ENCODE measurements around the gene WRNIP1. TPM values are rescaled to one million over a fixed set of nuclear protein-coding genes. Genes with fewer than 3 reads are reported as not detected.

Gene WRNIP1
- total and polyA plus RNA-seq, 10 of the 15 experiments (the other 5 are each of a cell fraction or from before 2014, with no cell fraction given): 9.3 to 30.5 (median 24.3) TPM

DNA sequence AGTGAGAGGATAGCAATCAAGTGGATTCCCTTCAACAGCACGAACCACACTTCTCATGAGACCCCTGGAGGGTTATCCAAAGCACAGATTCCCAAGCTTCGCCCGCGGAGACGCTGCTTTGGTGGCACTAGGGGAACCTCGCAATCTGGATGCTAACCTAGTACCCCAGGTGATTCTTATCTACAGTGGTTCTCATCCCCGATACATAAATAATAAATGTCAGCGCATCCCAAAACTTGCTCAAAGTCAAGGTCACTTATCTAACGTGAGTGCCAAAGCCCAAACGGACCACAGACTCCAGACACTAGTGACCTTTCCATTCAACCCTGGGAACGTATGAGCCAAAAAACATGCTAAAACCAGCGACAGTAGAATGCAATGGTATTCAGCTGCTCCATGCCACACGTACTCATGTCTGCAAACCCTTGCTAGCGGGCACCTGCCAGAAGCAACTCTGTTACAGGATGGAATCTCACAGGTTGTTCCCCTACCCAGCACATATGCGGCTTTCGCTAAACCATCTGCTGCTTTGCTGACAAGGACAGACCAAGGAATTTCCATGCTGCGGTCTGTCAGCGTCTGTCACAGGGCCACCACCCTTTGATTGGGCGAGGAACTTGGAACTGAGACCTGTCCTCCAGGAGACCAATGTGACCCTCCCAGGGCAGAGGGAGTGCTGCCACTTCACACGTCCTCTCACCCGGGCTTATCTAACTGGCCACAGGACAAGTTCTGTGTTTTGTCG is 31.3 kb upstream of the WRNIP1 start:
- DNase-seq (ENCODE audit: low read depth, low spot score) (no peak), ATAC-seq (no peak), FAIRE-seq (no peak)
- ChIA-PET SMC1A (ENCODE audit: uncharacterized antibody, unreplicated experiment) (interaction anchor here (0.8 to 4.0 kb wide), 5 partner anchors 11 to 99 kb away, joined by 3 to 19 read pairs (median 4); partner anchors contain the start of gene MYLK4), RAD21 (ENCODE audit: unreplicated experiment) (interaction anchor here (1.1 kb wide), 1 partner anchor 112 kb away, joined by 3 read pairs; no protein-coding TSS in a partner anchor), CTCF (interaction anchor here (1.7 to 2.6 kb wide), 2 partner anchors 17 to 29 kb away, joined by 7 to 23 read pairs; partner anchors contain the start of gene MYLK4), POLR2A (no interaction called here)
- Histone ChIP-seq H3K36me3 (ENCODE audit: control insufficient read depth in 2 of 2, insufficient read depth in 2 of 2, low read length in 1 of 2) (no peaks in the 10 kb centered on the region), H3K4me2 (ENCODE audit: control insufficient read depth, insufficient read depth) (no peak overlapping the region), H3K27me3 (replicated peaks in 1 of 2; ENCODE audit: control insufficient read depth in 2 of 2, insufficient read depth in 2 of 2, low read length in 1 of 2) (peaks cover 0 to 1% of the 10 kb centered on the region in 2 experiments; a peak in 1 of 4 replicates), H3K9me3 (replicated peaks; ENCODE audit: control insufficient read depth, insufficient read depth, low read length) (no peaks in the 10 kb centered on the region; the same call in 2 of the 3 replicates), H2AFZ (ENCODE audit: control insufficient read depth, low read depth, low read length) (no peak overlapping the region; the same call in 1 of the 2 replicates), H3K4me3 (no peak overlapping the region), H3K79me2 (ENCODE audit: control insufficient read depth, insufficient read depth, low read length) (no peaks in the 10 kb centered on the region), H3K27ac (ENCODE audit: control insufficient read depth, insufficient read depth) (no peak overlapping the region), H3K4me1 (ENCODE audit: control insufficient read depth, insufficient read depth, low read length) (0 out of 2 replicates have a peak, but pooled peaks cover 2% of the 10 kb centered on the region), H3K9ac (ENCODE audit: control insufficient read depth, insufficient read depth, low read length) (no peak overlapping the region), H4K20me1 (ENCODE audit: control insufficient read depth, insufficient read depth) (no peaks in the 10 kb centered on the region)
- BruUV-seq (replicated peaks): no TSS peak
- intact Hi-C loops (cut with micrococcal nuclease; ENCODE audit: unreplicated experiment): no loop called here
- 69% methylated on average over 22 of the region's 22 CpGs for WGBS (ENCODE audit: insufficient coverage, insufficient replicate concordance, low lambda C conversion rate, missing lambda C conversion rate)
- in situ Hi-C loops (cut with MboI): no loop called here
- TF ChIP-seq, protein P1, sequence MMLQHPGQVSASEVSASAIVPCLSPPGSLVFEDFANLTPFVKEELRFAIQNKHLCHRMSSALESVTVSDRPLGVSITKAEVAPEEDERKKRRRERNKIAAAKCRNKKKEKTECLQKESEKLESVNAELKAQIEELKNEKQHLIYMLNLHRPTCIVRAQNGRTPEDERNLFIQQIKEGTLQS (IDR thresholded peaks at IDR 0.05; ENCODE audit: borderline replicate concordance, extremely low read depth, low read depth, low read length): no peak
- TF ChIP-seq GABPA (IDR thresholded peaks at IDR 0.05; ENCODE audit: low read depth) (no peak), EED (IDR thresholded peaks at IDR 0.05; ENCODE audit: low read depth) (no peak), YBX1 (IDR thresholded peaks at IDR 0.05) (no peak), ASH2L (IDR thresholded peaks at IDR 0.05; ENCODE audit: borderline replicate concordance, low read depth) (no peak), KAT2A (conservative IDR thresholded peaks at IDR 0.05; ENCODE audit: control insufficient read depth, low read depth, low read length) (no peak), DPF2 (IDR thresholded peaks at IDR 0.05) (no peak), IKZF1 (conservative IDR thresholded peaks at IDR 0.05) (no peak)
- TF ChIP-seq, protein P2, sequence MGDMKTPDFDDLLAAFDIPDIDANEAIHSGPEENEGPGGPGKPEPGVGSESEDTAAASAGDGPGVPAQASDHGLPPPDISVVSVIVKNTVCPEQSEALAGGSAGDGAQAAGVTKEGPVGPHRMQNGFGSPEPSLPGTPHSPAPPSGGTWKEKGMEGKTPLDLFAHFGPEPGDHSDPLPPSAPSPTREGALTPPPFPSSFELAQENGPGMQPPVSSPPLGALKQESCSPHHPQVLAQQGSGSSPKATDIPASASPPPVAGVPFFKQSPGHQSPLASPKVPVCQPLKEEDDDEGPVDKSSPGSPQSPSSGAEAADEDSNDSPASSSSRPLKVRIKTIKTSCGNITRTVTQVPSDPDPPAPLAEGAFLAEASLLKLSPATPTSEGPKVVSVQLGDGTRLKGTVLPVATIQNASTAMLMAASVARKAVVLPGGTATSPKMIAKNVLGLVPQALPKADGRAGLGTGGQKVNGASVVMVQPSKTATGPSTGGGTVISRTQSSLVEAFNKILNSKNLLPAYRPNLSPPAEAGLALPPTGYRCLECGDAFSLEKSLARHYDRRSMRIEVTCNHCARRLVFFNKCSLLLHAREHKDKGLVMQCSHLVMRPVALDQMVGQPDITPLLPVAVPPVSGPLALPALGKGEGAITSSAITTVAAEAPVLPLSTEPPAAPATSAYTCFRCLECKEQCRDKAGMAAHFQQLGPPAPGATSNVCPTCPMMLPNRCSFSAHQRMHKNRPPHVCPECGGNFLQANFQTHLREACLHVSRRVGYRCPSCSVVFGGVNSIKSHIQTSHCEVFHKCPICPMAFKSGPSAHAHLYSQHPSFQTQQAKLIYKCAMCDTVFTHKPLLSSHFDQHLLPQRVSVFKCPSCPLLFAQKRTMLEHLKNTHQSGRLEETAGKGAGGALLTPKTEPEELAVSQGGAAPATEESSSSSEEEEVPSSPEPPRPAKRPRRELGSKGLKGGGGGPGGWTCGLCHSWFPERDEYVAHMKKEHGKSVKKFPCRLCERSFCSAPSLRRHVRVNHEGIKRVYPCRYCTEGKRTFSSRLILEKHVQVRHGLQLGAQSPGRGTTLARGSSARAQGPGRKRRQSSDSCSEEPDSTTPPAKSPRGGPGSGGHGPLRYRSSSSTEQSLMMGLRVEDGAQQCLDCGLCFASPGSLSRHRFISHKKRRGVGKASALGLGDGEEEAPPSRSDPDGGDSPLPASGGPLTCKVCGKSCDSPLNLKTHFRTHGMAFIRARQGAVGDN (IDR thresholded peaks at IDR 0.05): no peak
- TF ChIP-seq, protein P3, sequence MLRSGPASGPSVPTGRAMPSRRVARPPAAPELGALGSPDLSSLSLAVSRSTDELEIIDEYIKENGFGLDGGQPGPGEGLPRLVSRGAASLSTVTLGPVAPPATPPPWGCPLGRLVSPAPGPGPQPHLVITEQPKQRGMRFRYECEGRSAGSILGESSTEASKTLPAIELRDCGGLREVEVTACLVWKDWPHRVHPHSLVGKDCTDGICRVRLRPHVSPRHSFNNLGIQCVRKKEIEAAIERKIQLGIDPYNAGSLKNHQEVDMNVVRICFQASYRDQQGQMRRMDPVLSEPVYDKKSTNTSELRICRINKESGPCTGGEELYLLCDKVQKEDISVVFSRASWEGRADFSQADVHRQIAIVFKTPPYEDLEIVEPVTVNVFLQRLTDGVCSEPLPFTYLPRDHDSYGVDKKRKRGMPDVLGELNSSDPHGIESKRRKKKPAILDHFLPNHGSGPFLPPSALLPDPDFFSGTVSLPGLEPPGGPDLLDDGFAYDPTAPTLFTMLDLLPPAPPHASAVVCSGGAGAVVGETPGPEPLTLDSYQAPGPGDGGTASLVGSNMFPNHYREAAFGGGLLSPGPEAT (IDR thresholded peaks at IDR 0.05; ENCODE audit: low read depth): no peak
- TF ChIP-seq, protein P4, sequence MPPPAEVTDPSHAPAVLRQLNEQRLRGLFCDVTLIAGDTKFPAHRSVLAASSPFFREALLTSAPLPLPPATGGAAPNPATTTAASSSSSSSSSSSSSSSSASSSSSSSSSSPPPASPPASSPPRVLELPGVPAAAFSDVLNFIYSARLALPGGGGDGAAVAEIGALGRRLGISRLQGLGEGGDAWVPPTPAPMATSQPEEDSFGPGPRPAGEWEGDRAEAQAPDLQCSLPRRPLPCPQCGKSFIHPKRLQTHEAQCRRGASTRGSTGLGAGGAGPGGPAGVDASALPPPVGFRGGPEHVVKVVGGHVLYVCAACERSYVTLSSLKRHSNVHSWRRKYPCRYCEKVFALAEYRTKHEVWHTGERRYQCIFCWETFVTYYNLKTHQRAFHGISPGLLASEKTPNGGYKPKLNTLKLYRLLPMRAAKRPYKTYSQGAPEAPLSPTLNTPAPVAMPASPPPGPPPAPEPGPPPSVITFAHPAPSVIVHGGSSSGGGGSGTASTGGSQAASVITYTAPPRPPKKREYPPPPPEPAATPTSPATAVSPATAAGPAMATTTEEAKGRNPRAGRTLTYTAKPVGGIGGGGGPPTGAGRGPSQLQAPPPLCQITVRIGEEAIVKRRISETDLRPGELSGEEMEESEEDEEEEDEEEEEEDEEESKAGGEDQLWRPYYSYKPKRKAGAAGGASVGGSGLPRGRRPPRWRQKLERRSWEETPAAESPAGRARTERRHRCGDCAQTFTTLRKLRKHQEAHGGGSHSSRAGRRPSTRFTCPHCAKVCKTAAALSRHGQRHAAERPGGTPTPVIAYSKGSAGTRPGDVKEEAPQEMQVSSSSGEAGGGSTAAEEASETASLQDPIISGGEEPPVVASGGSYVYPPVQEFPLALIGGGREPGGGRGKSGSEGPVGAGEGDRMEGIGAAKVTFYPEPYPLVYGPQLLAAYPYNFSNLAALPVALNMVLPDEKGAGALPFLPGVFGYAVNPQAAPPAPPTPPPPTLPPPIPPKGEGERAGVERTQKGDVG (CRISPR knock-in tag; IDR thresholded peaks at IDR 0.05): no peak

Measured in GM12878 (cell line).